Activated effector memory CD4-positive, alpha-beta T cell treated with Interleukin-2 at 50 U/mL for 16 hours (primary cell): ENCODE measurements around the gene TMEM198.

Experiments used
- DNase-seq: peaks from one replicate; pipeline ENCODE4 v3.0.0-alpha.2; 2020

Gene TMEM198

DNA sequence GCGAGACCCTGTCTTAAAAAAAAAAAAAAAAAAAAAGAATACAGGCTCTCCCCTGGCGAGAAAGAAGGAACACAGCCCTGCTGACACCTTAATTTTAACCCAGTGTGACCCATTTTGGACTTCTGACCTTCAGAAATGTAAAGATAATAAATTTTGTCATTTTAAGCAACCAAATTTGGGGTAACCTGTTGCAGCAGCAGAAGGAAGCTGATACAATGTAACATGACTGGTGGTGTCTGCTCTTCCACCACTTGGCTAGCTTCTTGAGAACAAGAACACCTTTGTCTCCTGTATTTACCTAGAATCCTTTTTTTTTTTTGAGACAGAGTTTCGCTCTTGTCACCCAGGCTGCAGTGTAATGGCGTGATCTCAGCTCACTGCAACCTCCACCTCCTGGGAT lies 47.3 kb downstream of the TMEM198 start:
- DNase-seq, result no peak

DNA sequence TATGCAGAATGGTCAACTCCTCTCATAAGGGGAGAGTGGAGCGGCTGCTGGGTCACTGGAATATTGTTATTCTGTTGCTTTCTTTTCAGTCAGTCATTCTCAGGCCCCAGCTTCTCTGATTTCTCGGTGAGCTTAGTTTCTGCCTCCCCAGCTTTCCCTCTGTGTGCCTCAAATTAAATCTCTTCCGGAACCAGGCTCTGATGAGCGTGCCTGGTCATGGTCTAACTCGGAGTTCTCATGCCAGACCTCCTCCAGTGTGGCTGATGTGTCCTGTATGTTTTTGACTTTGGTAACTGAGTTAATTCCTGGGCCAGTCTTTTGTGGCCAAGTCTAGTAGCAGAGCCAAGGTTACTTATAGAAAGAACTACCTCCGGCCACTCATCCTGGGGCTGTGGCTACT lies 48.9 kb downstream of the TMEM198 start:
- DNase-seq, result no peak

DNA sequence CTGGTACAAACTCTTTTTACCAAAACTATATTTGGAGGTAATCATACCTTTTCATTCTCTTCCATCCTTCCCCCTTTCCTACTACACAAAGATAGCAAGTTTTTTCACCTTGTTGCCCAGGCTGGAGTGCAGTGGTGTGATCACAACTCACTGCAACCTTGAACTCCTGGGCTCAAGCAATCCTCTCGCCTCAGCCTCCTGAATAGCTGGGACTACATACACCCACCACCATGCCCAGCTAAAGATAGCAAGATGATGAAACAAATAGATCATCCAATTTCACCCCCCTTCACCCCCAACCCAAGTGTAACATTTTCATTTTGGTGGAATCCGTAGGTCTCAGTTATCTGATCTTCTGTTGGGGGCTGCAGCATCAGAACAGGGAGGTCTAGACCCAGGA lies 49.3 kb downstream of the TMEM198 start:
- DNase-seq, result no peak

DNA sequence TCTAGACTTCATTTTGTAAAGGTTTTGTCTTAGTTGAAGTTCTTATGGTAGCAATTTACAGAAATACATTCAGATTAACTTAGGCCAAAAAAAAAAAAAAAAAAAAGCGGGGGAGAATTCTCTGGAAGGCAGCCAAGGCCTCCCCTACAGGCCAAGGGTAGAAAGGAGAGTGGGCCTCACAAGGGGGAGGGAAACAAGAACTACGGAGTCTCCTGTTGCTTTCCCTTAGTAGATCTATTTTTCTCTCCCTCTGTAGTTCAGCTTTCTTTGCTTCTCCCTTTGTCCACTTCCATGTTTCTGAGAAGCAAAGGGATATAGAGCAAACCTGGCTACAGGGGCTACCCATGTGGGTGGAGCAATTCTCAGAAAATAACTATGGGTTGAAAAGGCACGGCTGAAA lies 51.4 kb downstream of the TMEM198 start:
- DNase-seq, result no peak

DNA sequence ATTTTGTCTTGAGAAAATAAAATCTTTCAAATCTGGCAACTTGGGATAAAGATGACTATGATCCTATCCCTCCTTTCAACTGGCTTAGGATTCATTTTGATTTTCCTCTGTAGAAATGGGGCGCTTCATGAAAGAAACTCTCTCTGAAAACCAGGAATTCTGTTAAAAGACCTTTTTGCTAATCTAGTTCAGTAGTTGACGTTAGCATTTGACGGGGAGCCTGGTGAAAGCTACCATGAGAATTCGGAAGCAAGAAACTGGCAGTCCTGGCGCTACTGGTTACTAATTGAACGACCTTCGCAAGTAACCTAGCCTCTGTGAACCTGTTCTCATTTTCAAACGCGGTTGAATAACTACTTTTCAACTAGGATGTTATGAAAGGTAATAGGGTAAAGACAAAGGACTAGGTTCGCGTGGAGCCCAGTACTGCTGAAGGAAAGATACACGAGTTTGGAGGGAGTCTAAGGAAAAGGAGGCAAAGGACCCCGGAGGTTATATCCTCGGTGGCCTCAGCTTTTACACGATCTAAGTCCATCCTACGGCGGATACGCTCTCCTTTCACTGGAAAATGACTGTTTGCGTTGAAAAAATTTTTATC lies 53.2 kb downstream of the TMEM198 start:
- no peak for DNase-seq

DNA sequence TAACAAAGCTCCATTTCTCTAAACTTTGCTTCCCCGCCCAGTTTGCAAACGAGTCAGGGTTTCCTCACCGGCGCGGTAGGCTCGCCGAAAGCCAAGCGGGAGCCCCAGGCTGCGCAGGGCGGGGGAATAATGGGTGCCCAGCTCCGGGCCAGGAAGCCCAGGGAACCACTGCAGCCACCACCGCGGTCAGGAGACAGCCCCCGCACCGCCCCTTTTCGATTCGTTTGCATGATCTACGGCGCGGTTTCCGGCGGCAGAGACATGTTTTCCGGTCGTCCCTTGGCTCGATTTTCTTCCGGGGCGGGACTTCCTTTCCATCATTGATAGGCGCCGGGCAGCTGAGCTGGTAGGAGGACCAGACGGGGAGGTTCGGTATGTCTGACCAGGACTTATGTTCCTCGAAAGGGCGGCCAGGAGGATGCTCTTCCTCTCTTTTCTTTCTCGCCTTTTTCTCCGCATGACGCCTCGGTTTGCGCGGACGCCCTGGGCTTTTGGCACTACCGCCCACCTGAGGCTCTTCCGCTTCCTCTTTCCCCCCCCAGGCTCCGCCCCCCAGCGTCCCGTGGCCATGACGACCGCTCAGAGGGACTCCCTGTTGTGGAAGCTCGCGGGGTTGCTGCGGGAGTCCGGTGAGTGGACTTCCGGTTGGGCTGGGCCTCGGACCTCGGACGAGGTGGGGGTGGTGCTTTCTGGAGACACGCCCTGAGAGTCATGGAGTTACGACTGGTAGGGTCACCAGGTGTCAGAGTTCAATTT lies 53.9 kb downstream of the TMEM198 start, which contains the start of gene STK11IP:
STK11IP (plus strand) TSS at position 306 of the 756 bp plus-strand sequence; CDS start at position 569, 263 bp downstream.
- DNase-seq, result peak; percentile 87

DNA sequence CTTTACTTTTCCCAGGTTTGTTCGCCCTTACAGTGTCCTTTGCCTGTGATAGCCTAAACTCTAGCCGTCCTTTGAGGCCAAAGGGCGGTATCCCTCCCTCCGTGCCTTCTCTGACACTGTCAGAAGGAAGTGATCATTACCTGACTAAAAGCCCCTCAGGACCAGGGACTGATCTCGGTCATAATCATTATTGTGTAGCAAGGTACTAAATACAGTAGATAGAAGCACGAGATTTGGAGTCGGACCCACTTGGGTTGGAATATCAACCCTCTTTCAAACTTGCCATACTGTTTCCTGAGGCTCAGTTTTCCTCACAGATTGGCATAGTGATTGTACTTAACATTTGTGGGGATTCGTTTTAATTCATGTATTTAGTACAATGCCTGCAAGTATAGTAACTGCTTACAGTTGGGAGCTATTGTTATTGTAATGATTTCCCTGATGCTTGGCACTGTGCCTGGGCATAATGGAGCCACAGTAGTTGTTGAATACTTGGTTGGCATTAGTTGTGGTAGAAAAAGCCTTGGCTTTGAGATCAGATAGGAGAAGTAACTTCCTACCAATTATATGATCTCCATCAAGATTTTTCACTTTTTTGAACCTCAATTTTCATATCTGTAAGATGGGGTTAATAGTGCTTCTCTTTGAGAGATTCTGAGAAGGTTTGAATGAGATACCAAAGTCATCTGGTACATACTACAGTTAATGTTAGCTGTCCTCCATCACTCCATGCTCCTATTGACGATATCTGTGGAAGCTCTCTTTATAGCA lies 54.7 kb downstream of the TMEM198 start:
- DNase-seq, result no peak
